K562 (cell line): ENCODE results near the gene BPTF. TPM values are rescaled to one million over a fixed set of nuclear protein-coding genes. Genes with fewer than 3 reads are reported as not detected.

Experiments used
- CBX2 ChIP-seq: fragments of 200-600 bp; sonication (generic); IDR thresholded peaks from one replicate; pipeline ENCODE4 v1.6.1; 2012; ENCODE audit warnings: mild to moderate bottlenecking, low read length, inconsistent platforms; ENCODE audit not compliant: insufficient read depth, poor library complexity, severe bottlenecking
- MIER1 ChIP-seq: fragments of 450-650 bp; IDR thresholded peaks from 2 replicates; pipeline ENCODE4 v1.6.1; 2016; ENCODE audit warnings: antibody characterized with exemption, mild to moderate bottlenecking, low read depth
- NFE2L1 ChIP-seq: fragments of 450-650 bp; IDR thresholded peaks from 2 replicates; pipeline ENCODE4 v1.6.1; 2016; ENCODE audit warnings: missing genetic modification characterization, low read depth, mild to moderate bottlenecking, missing compliant biosample characterization, moderate library complexity, borderline replicate concordance
- NFYB ChIP-seq: IDR thresholded peaks from 2 replicates; pipeline ENCODE4 v1.6.1; 2011; ENCODE audit warnings: mild to moderate bottlenecking, moderate library complexity; ENCODE audit not compliant: insufficient read length; ENCODE audit errors: extremely low read depth
- PHF20 ChIP-seq: fragments of 450-650 bp; IDR thresholded peaks from 2 replicates; pipeline ENCODE4 v1.6.1; 2018; ENCODE audit not compliant: partially characterized antibody
- POLR2AphosphoS5 ChIP-seq: IDR thresholded peaks from 2 replicates; pipeline ENCODE4 v1.6.1; 2011; ENCODE audit warnings: mild to moderate bottlenecking, low read depth, low read length, moderate library complexity; ENCODE audit not compliant: control insufficient read depth, insufficient read depth
- RBM34 ChIP-seq: fragments of 200-400 bp; formaldehyde crosslinking; IDR thresholded peaks from 2 replicates; pipeline ENCODE4 v1.6.1; 2018; ENCODE audit warnings: low read length, borderline replicate concordance; ENCODE audit not compliant: insufficient read depth
- SMARCA5 ChIP-seq: fragments of 450-650 bp; IDR thresholded peaks from 2 replicates; pipeline ENCODE4 v1.6.1; 2016
- SRSF9 ChIP-seq: fragments of 200-400 bp; formaldehyde crosslinking; IDR thresholded peaks from 2 replicates; pipeline ENCODE4 v1.6.1; 2017; ENCODE audit warnings: low read depth, low read length, borderline replicate concordance
- STAT5A ChIP-seq: IDR thresholded peaks from 2 replicates; pipeline ENCODE4 v1.6.1; 2012; ENCODE audit warnings: low read length, inconsistent platforms, borderline replicate concordance
- TCF15 ChIP-seq: fragments of 250-450 bp; sonication (Bioruptor Pico); IDR thresholded peaks from 2 replicates; pipeline ENCODE4 v1.8.0; 2022; ENCODE audit warnings: moderate library complexity, mild to moderate bottlenecking, inconsistent platforms
- TEAD1 ChIP-seq, 2 experiments: fragments of 450-650 bp in 1 of 2; sonication (generic) in 1 of 2; formaldehyde crosslinking; IDR thresholded peaks; 2 replicates each; pipeline versions ENCODE4 v1.4.0 to v1.8.0; 2020 to 2022; ENCODE audit warnings: mild to moderate bottlenecking in 2 of 2, missing genetic modification reagents in 1 of 2
- THAP7 ChIP-seq: fragments of 250-450 bp; sonication (Bioruptor Pico); IDR thresholded peaks from 2 replicates; pipeline ENCODE4 v1.5.0; 2021
- ZNF197 ChIP-seq: fragments of 200-800 bp; sonication (Bioruptor generic); IDR thresholded peaks from 2 replicates; pipeline ENCODE4 v1.6.1; 2016; ENCODE audit warnings: low read depth, missing genetic modification characterization, missing compliant biosample characterization
- ZNF274 ChIP-seq: IDR thresholded peaks from 2 replicates; pipeline ENCODE4 v1.6.1; 2011; ENCODE audit warnings: low read depth, mild to moderate bottlenecking, low read length, moderate library complexity, borderline replicate concordance
- ZNF280B ChIP-seq: fragments of 250-450 bp; sonication (Bioruptor Pico); IDR thresholded peaks from 2 replicates; pipeline ENCODE4 v1.5.1; 2021; ENCODE audit warnings: mild to moderate bottlenecking
- ZNF444 ChIP-seq: fragments of 250-450 bp; sonication (Bioruptor Pico); IDR thresholded peaks from 2 replicates; pipeline ENCODE4 v1.4.0; 2020; ENCODE audit warnings: mild to moderate bottlenecking, moderate library complexity
- ZNF778 ChIP-seq: fragments of 450-650 bp; formaldehyde crosslinking; IDR thresholded peaks from 2 replicates; pipeline ENCODE4 v1.4.0; 2020; ENCODE audit warnings: mild to moderate bottlenecking, moderate library complexity
- polyA plus RNA-seq, 8 experiments: library from polyadenylated mRNA; depleted of rRNA in 4 of 8; stranded (reverse) in 5 of 8; unstranded in 3 of 8; fragments of >200 nt; fragmentation: Nextera tagmentation in 2 of 8; fragmentation: Illumina TruSeq in 1 of 8; extraction: Ambion mirVana in 2 of 8; extraction: Trizol in 1 of 8; gene quantifications; 2 replicates each; pipeline versions ENCODE4 v1.2.1 to v1.2.3, GENCODE V29; 2011 to 2014; ENCODE audit warnings: inconsistent platforms in 1 of 8, missing spikeins in 1 of 8
- total RNA-seq, 7 experiments: library from RNA; depleted of rRNA in 6 of 7; stranded (reverse); fragments of >200 nt in 6 of 7; fragmentation: Illumina TruSeq in 2 of 7; extraction: Trizol in 2 of 7; gene quantifications; 2 replicates each; pipeline versions ENCODE4 v1.2.1 to v1.2.3, GENCODE V29; 2011 to 2021; ENCODE audit warnings: low replicate concordance in 1 of 7
- TF ChIP-seq, protein P1 (sequence below): fragments of 450-650 bp; formaldehyde crosslinking; IDR thresholded peaks from 2 replicates; pipeline ENCODE4 v1.4.0; 2020; ENCODE audit warnings: mild to moderate bottlenecking, mixed read lengths
- TF ChIP-seq, protein P2 (sequence below): fragments of 450-650 bp; formaldehyde crosslinking; IDR thresholded peaks from 2 replicates; pipeline ENCODE4 v1.4.0; 2020; ENCODE audit warnings: mild to moderate bottlenecking, moderate library complexity

BPTF gene
- total and polyA plus RNA-seq, 9 of the 15 experiments (the other 6 are each of a cell fraction or from before 2014, with no cell fraction given), result 12.5 to 52.1 (median 26.9) TPM

DNA sequence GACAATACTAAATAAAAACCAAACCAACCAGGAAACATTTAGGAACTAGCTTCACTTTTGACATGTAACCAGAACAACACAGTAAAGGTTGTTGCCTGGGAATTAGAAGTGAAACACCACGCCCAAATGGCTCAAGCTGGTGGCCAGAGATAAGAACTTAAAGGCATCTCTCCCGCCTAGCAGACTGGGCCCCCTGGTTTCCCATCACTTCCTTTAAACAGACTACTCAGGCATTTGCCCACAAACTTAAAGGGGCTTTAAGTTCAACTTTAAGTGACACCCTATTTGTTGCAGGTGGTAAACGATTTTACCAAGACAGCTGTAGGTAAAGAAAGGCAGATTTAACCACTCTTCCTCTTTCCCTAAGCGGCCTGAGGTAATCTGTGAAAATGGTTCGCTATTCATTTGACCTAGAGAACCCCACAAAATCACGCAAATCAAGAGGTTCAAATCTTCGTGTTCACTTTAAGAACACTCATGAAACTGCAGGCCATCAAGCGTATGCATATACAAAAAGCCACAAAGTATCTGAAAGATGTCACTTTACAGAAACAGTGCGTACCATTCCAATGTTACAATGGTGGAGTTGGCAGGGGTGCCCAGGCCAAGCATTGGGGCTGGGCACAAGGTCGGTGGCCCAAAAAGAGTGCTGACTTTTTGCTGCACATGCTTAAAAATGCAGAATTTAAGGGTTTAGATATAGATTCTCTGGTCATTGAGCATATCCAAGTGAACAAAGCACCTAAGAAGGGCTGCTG, 40.8 kb upstream of the BPTF start (continued):
- no peak for TF ChIP-seq RBM34
- TF ChIP-seq STAT5A, result peak; percentile 90
- no peak for TF ChIP-seq ZNF778 (CRISPR knock-in tag)
- no peak for TF ChIP-seq NFE2L1
- TF ChIP-seq NFYB, result no peak
- TF ChIP-seq ZNF197 (CRISPR knock-in tag), result no peak; the same call in 1 of the 2 replicates
- no peak for TF ChIP-seq PHF20
- no peak for TF ChIP-seq ZNF274
- TF ChIP-seq THAP7 (CRISPR knock-in tag), result no peak
- no peak for TF ChIP-seq CBX2
- TF ChIP-seq ZNF280B (CRISPR knock-in tag), result no peak
- no peak for TF ChIP-seq SRSF9
- peak; percentile 92 for TF ChIP-seq POLR2AphosphoS5
- TF ChIP-seq, protein P1, sequence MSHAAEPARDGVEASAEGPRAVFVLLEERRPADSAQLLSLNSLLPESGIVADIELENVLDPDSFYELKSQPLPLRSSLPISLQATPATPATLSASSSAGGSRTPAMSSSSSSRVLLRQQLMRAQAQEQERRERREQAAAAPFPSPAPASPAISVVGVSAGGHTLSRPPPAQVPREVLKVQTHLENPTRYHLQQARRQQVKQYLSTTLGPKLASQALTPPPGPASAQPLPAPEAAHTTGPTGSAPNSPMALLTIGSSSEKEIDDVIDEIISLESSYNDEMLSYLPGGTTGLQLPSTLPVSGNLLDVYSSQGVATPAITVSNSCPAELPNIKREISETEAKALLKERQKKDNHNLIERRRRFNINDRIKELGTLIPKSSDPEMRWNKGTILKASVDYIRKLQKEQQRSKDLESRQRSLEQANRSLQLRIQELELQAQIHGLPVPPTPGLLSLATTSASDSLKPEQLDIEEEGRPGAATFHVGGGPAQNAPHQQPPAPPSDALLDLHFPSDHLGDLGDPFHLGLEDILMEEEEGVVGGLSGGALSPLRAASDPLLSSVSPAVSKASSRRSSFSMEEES (CRISPR knock-in tag), result no peak
- peak in 1 of 2 experiments; percentile 16; a peak in 1 of 4 replicates for TF ChIP-seq TEAD1 (CRISPR knock-in tag; IDR thresholded peaks at IDR 0.05)
- no peak for TF ChIP-seq ZNF444
- TF ChIP-seq, protein P2, sequence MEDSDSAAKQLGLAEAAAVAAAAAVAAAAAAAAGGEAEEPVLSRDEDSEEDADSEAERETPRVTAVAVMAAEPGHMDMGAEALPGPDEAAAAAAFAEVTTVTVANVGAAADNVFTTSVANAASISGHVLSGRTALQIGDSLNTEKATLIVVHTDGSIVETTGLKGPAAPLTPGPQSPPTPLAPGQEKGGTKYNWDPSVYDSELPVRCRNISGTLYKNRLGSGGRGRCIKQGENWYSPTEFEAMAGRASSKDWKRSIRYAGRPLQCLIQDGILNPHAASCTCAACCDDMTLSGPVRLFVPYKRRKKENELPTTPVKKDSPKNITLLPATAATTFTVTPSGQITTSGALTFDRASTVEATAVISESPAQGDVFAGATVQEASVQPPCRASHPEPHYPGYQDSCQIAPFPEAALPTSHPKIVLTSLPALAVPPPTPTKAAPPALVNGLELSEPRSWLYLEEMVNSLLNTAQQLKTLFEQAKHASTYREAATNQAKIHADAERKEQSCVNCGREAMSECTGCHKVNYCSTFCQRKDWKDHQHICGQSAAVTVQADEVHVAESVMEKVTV (CRISPR knock-in tag), result no peak
- no peak for TF ChIP-seq SMARCA5
- TF ChIP-seq MIER1, result no peak
- no peak for TF ChIP-seq TCF15
